Dermis blood vessel endothelial cell (primary cell): Measurements from ENCODE around the gene COL4A4. TPM values are rescaled to one million over a fixed set of nuclear protein-coding genes. Genes with fewer than 3 reads are reported as not detected.
A peak's percentile ranks its signal among the peaks of the same experiment; 100 is the strongest.

ENCODE experiments used
- DNase-seq: peaks from one replicate; pipeline ENCODE4 v3.0.0; 2010
- total RNA-seq: library from RNA; depleted of rRNA; stranded (reverse); fragments of >200 nt; gene quantifications from 2 replicates; pipeline ENCODE4 v1.2.3, GENCODE V29; 2014

COL4A4 gene
- total RNA-seq, 1 donor from 2014 or later, result 0.17 TPM

DNA sequence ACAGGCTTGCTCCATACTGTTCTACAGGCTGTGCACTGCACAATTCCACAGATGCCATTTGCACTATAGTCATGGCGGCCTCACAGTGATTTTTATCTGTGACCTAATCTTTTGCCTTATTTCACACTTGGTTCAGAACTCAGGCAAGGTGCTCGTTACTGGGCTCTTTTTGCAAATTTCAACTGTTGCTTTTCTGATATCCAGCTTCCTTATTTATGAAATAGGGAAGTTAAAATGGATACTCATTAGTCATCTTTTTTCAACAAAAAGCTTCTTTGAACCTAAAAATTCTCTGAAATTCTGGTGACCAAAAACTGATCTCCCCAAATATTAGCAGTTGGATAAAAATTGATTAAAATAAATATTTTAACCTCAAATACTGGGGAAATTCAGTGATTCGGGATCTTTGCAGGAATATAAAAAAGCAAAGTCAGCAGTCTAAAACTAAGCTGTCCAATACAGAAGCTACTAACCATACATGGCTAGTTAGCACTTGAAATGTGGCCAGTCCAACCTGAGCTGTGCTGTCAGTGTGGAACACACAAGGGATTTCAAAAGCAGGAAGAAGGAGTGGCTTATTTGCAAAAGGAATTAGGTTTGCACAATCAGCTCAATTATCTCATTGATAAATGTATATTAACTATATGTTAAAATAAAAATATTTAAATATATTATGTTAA is 134.4 kb downstream of the COL4A4 start:
- no peak for DNase-seq

DNA sequence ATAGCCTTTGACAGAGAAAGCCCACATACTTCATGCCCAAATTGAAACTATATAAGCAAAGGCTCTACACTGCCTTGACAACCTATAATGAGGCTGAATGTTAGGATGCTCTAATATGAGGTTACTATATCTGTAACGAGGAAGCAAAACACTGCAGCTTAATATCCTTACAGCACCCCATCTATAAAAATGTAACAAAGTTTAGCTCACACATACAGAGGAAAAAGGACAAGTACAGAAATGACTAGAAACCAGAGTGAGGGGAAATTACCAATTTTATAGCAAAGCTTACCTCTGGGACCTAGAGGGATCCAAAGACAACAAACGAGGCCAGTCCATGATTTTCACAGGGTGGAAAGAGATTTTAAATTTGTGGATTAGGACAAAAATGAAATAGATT is 138.5 kb downstream of the COL4A4 start:
- DNase-seq, result no peak

DNA sequence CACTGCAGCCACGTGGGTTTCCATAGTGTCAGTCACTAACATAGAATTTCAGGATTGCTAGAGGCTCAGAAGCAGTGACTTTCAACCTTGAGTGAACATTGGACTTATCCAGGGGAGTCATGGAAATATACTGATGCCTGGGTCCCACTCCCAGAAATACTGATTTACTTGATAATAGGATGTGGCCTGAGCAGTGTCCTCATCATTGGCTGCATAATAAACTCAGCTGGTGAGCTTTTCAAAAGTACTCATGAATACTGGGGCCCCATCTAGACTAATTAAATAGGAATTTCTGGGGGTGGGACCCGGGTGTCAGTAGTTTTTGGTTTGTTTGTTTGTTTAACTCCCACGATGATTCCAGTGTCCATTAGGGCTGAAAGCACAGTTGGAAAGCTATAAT is 141.4 kb downstream of the COL4A4 start:
- no peak for DNase-seq

DNA sequence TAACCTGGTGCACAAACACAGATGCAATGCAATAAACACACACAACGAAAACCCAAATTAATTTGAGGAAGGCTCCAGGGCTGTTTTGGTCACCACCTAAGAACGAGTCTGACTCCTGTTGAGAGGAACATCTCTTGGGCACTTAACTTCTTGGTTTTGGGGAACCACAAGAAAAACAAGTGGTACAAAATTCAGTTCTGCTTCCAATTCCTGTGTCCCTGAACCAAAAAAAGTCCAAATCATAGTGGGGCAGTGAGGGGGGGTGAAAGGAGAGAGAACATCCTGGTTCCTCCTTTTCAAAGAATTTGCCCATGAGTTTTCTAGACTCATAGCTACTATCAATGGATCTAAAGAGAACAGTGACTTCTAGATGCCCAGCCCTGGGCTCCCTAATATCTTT is 143.6 kb downstream of the COL4A4 start:
- no peak for DNase-seq

DNA sequence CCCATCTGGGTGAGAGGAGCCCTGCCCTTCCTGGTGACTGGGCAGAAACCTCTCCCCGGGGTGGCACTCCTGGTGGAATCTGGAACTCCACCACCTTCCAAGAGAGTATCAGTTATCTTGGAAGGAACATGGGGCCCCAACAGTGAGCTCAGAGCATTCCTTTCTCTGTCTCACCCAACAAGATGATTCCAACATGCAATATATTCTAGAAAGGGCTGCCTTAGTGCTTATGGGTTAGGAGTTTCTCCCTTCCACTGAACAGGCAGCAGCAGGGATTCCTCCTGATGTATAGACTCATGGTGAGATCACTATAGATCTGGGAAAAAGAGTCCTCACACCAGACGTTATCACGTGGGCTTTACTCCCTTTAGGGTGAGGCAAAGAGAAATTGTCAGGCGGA is 147.1 kb downstream of the COL4A4 start:
- no peak for DNase-seq

DNA sequence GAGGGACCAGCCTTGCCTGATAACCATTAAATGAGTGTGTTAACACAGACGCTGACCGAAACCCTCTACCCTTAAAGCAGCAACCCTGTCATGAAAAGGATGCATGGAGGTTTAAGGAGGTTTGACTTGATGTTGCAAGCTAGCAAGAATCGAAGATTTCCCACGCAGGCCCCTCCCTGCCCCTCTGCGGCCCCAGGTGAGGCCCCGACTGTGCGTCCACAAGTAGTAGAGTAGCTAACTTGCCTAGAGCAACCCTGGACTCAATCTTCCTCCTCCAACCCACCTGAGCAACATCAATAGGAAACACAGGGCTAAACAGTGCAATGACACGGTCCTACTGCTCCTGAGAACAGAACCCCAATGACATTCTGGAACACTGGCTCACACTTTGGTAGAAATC is 150.1 kb downstream of the COL4A4 start:
- no peak for DNase-seq

DNA sequence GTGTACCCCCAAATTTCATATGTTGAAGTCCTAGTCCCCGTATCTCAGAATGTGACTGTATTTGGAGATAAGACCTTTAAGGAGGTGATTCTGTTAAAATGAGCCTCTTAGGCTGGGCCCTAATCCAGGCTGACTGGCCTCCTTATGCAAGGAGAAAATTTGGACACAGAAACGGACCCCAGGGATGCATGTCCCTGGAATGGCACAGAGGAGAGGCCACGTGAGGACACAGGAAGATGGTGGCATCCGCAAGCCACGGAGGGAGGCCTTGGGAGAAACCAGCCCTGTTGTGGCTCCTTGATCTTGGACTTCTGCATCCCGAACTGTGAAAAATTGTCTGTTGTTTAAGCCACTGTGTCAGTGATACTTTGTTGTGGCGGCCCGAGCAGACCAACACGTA is 150.7 kb downstream of the COL4A4 start:
- DNase-seq, result no peak

DNA sequence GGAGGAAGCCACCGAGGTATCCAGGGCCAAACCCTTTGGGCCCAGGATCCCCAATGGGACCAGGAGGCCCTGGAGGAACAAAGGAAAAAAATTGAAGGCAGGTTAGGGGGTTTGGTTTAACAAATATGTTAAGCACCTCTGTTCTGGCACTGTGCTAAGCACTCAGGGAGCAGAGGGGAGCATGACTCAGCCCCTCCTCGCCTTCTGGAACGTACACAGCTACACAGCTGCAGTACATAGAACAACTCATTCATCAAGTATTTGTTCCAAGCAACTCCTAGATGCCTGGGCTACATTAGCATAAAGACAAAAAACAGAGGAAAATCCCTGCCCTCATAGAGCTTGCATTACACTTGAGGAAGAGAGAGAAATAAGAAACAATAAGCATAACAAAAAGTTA is 153.6 kb downstream of the COL4A4 start:
- no peak for DNase-seq

DNA sequence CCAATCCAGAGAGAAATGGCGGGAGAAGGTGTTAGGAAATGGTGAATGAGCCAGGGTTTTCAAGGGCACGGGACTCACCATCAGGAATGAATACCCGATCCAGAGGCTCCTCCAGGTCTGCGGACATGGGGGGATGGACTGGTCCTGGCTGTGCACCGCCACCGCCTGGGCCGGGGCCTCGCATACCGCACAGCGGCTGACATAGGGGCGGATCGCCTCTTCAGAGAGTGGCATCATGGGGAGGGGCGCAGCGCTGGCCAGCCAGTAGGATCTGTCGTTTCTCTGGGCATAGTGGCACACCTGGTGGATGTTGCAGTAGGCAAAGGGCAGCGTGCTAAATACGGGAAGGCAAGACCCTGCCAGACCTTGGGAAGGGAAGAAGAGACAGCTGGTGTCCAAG is 156.1 kb downstream of the COL4A4 start:
- DNase-seq, result no peak

DNA sequence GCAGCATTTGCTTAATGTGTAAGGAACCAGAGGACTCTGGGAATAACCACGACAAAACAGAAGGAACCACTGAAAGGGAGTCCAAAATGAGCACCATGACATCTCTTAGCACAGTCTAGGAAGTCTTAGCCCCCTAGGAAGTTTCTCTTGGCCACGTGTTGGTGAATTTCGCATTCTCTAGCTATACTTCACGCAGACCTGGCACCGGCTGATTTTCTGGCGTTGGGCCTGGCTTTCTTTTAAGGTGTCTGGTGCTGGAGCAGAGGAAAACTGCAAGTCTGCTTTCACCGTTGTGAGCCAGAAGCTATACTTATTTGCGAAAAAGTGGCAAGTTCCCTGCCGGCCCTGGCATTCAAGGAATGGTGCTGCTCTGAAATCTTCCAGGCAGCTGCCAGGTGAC is 156.9 kb downstream of the COL4A4 start:
- no peak for DNase-seq

DNA sequence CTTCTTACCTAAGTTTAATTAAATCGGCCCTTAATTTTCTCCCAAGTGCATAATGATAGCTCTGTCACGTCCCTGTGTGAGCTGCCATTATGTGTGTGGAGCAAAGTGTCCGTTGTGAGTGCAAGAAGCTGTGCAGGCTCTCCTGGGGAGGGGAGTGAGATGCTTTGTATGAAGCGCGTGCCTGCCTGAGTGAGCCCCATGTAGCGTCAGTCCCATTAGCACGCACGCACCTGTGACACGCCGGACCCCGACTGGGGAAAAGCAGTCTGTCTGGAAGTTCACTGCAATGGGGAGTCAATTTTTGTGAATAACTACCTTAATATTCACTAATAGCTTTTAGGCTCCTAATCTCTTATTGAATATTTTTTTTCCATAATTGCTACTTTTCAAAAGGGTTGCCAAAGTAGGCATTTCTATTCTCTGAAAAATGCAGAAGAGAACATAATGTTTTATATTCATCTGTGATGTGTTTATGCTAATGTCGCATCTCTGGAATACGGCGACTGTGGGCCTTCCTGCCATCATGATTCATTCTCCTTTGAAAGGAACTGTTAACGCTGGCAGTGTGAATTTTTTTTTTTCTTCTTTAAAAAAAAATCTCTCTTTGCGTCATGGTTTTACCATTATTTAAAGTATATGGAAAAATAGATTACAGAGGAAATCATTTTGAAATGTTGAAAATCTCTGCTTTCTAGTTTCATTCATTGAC is 157.7 kb downstream of the COL4A4 start:
- DNase-seq, result no peak

DNA sequence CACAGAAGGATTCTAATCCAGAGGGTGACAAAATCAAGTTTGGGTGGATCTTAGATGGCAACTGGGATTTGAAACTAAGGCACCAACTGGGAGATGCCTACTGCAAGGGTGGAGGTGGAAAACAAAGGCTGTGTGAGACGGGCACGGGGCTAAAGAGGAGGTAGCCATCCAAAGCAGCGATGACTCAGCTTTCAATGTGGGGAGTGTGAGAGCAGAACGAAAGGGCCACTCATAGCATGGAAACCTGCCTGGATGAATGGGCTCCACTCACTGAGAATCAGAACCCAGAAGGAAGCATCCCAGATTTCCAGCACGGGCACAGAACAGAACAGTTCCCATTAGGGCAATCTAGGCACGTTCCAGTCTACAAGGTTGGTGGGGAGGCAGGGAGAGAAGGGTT is 159.5 kb downstream of the COL4A4 start:
- no peak for DNase-seq

DNA sequence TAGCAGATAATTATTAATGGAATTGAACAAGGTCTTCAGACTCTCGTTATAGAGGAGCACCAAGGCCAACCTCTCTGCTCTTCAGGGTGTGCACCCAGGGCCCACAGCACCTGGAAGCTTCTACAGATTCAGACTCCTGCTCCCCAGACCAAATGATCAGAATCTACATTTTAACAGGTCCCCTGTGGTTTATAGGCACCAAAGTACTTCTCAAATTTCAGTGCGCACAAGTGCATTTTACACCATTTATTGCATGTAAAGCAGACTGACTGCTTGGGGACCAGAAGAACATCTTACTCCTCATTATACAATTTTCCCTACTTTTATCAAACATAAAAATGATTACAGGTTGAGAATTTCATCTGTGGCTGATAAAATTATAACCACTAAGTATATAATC is 163.9 kb downstream of the COL4A4 start:
- DNase-seq, result no peak

DNA sequence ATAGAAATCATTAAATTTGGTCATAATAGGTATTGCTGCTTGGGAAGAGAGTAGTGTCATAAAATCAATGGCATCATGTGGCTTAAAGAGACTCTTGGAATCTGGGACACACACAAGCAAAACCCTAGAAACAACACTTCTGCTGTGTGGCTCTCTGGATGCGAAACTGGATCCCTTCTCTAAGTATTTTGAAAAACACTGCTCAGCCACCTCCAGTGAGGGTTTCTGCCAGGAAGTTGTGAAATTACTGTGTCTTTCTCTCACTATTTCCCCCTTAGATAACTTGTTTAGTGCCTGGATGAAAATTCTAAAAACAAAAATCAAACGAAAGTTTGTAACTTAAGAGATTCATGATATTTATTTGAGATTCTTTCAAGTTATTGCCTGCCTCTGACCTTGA is 164.3 kb downstream of the COL4A4 start:
- no peak for DNase-seq

DNA sequence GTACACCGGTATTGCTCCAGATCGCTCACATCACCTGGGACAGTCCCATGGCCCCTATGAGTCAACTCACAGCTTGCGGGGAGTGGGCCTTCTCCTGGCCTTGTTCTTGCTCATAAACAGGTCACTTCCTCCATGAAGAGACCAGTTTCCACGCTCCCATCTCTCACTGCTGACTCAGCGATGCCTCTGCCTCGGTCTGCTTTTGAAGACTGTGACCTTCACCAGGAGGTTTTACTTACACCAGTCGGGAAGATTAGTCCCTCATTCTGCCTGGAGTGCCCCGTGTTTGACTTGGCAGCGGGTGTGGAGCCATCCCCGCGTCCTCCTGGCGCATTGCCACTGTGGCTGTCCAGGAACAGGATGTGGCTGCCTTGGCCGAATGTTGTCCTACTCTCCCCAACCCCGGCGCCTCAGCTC is 168.4 kb downstream of the COL4A4 start:
- peak; percentile 62 for DNase-seq

DNA sequence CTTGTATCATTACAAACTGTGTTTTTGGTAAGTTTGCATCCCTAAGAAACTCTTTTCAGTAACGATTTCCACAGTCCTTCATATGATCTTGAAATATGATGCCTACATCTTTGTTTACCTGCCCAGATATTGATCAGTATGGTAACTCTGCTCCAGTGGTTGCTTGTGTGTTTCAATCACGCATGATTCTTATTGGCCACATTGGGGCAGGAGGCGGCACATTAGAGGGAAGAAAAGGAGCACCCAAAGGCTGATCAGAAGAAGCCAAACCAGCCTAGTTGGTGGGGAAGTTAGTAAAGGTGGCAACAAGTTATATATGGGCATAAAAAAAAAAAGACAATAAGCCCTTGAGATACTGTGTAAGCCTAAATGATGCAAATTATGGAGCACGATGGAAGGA is 169.2 kb downstream of the COL4A4 start:
- no peak for DNase-seq

DNA sequence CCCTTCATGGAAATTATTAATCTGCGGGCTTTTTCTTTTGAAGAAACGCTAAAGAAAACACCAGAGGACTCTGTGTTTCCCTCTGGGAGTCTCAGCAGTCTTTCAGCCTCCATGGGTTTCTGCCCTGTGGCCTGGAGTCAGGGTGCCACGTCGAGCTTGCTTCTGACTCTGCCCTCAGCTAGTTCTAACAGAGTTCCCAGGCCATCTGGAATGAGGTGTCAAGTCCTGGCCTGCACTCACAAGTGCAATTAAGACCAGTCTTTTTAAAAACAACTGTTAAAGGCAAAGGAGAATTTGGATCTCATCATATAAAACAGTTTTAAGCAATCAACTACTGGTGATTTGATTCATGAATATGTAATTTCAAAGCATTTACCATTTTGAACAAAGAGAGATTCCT is 170.8 kb downstream of the COL4A4 start:
- DNase-seq, result no peak

DNA sequence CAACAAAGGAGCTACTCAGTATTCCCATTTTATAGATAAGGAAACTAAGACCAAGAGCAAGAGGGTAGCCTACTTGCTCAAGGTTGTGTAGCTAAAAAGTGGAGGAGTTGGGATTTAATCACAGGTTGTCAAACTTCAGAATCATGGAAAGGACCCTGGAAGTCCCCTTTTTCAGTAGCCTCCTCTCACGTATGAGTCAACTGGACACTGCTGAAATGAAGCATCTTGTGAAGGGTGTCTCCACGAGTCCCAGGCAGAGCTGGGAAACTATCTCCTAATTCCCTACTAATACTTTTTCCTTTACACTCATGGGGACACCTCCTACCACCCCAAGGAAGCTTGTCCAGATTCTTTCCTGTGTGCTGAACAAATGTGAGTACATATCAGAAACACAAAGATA is 172.3 kb downstream of the COL4A4 start:
- no peak for DNase-seq

DNA sequence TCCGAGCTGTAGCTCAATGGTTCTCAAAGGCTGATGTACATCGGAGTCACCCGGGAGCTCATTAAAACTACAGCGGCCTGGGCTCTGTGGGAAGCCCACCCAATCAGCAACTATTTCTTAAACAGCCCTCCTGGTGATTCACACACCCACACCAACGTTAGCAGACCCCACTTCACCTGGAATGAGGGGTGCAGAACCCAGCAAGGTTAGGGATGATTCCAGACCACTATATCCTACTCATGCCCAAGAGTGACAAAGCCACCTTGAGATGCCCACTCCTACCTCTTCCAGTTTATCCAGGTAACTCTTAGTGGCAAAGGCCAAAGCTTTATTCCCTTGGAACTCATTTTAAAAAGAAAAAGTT is 178.4 kb downstream of the COL4A4 start:
- no peak for DNase-seq

DNA sequence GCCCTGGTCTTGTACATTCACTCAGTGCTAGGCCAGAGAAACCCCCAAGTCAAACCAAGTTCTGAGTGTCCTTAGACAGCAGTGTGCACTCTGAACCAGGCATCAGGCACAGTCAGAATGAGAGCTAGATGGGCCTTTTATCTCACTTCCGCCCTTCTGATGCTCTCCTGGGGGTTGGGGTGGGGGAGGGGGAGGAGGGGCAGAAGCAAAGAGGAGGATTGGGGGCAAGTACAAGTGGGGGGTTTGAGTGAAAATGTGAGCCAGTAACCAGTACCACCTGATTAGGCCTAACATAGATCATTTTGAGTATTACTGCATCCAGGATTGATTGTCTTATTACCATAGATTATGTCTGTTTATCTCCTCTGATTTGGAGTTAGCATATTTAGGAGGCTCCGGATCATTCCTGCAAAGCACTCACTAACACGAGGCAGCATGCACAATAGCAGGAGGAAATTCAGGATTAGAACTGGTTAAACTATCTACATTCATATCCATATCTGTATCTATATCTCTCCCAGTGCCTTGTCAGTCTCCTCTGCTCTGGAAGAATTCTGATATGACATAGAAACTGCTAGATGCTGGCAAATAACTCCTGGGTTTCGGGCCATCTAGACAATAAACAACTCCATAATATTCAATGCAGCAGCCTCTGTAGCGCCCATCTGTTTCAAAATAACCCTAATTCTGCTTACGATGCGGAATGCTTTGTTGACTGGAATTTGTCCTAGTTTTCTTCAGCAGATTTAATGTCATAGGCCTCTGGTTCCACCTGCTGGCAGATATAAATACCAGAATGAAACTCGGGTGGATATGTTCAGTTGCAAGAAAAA is 179.0 kb downstream of the COL4A4 start:
- peak; percentile 72 for DNase-seq

DNA sequence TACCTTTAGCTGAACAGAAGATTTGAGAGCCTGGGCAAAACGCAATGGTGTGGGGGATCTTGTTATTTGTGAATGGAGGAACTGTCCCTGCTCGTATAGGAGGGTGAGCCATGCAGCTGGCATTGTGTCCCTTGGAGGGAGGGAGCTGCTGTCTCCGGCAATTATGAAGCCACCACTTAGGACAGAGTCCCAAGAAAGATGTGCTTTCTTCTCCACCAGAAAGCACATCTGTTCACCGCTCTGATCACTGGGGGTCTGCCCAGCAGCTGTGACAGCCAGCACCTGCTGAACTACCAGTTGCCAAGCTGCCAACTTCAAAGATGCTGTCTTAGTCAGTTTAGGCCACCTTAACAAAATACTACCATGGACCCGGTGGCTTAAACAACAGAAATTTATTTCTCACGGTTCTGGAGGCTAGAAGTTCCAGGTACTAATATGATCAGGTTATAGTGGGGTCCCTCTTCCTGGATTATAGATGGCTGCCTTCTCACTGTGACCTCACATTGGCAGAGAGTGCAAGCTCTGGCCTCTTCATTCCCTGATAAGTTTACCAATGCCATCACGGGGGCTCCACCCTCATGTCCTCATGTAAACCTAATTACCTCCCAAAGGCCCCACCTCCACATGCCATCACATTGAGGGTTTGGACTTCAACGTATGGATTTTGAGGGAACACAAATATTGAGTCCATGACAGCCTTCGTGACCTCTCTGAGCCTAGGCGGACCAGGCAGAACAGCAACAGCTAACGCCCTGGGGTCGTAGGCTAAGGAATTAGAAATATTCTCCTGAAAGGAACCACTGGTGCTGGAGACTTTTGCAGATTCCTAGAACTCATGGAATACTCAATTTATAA is 179.9 kb downstream of the COL4A4 start:
- DNase-seq, result no peak

DNA sequence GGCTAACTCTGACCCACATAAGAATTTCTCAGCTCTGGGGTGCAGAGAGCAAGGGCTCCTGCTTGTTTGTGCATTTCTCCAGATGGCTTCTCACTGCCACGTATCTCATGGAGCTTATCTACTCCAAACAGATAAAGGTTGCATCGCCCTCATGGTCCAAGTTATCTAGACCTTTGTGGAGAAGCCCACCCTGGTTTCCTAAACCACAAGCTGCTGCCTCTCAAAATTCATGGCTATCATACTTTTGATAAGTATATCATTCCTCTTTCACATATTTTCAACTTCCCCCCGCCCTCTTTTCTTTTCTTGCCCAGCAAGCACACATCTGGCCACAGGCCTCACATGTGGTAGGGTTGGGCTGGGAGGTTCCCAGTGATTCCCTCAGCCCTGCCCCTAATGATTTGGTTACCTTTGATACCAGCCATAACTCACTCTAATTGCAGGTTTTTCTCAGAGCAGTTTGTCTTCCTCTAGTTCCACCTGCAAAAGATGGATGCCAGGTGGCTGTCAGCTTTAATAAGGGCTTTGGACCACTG is 182.1 kb downstream of the COL4A4 start:
- DNase-seq, result no peak

DNA sequence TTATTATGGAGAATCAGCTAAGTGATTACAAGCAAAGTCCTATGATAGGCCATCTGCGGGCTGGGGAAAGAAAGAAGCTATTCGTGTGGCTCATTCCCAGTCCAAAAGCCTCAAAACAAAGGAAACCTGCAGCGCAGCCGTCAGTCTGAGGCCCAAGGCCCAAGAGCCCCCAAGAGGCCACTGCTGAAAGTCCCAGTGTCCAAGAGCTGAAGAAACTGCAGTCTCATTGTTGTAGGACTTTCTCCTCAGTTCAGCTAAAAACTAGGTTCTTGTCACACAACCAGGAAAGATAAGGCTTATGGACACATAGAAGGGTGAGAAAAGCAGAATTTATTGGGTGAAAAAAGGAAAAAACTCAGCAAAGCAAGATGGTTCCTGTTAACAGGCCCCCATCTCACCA is 185.0 kb downstream of the COL4A4 start:
- no peak for DNase-seq
